ENCODE measurements around the gene PTGR1. TPM values are rescaled to one million over a fixed set of nuclear protein-coding genes. Genes with fewer than 3 reads are reported as not detected.

Gene PTGR1
- total and polyA plus RNA-seq, 2 experiments from 2014 or later = 19.1 to 24.7 TPM

- H3K4me3 ChIP-seq = no peak overlapping the region
- DNase-seq (ENCODE audit: low spot score) (no peak), ATAC-seq (no peak)
- TF ChIP-seq CREB1 (CRISPR knock-in tag; IDR thresholded peaks at IDR 0.05; ENCODE audit: low read depth) = no peak
- no peak for TF ChIP-seq EZH2phosphoT487 (IDR thresholded peaks at IDR 0.05; ENCODE audit: unreplicated experiment)
- TF ChIP-seq ZNF114 (CRISPR knock-in tag; IDR thresholded peaks at IDR 0.05) = no peak
- TF ChIP-seq EZH2 (IDR thresholded peaks at IDR 0.05; ENCODE audit: low read depth, unreplicated experiment) = no peak
- no peak for TF ChIP-seq CTCF (conservative IDR thresholded peaks at IDR 0.05; ENCODE audit: low read depth in 2 of 2)
- no peak for TF ChIP-seq STAT1 (IDR thresholded peaks at IDR 0.05; ENCODE audit: unreplicated experiment)
- TF ChIP-seq ETS1 (IDR thresholded peaks at IDR 0.05) = no peak
- no peak for TF ChIP-seq ZNF331 (CRISPR knock-in tag; IDR thresholded peaks at IDR 0.05; ENCODE audit: low read depth)
- TF ChIP-seq REST (IDR thresholded peaks at IDR 0.05; ENCODE audit: unreplicated experiment) = no peak
- TF ChIP-seq, protein P1, sequence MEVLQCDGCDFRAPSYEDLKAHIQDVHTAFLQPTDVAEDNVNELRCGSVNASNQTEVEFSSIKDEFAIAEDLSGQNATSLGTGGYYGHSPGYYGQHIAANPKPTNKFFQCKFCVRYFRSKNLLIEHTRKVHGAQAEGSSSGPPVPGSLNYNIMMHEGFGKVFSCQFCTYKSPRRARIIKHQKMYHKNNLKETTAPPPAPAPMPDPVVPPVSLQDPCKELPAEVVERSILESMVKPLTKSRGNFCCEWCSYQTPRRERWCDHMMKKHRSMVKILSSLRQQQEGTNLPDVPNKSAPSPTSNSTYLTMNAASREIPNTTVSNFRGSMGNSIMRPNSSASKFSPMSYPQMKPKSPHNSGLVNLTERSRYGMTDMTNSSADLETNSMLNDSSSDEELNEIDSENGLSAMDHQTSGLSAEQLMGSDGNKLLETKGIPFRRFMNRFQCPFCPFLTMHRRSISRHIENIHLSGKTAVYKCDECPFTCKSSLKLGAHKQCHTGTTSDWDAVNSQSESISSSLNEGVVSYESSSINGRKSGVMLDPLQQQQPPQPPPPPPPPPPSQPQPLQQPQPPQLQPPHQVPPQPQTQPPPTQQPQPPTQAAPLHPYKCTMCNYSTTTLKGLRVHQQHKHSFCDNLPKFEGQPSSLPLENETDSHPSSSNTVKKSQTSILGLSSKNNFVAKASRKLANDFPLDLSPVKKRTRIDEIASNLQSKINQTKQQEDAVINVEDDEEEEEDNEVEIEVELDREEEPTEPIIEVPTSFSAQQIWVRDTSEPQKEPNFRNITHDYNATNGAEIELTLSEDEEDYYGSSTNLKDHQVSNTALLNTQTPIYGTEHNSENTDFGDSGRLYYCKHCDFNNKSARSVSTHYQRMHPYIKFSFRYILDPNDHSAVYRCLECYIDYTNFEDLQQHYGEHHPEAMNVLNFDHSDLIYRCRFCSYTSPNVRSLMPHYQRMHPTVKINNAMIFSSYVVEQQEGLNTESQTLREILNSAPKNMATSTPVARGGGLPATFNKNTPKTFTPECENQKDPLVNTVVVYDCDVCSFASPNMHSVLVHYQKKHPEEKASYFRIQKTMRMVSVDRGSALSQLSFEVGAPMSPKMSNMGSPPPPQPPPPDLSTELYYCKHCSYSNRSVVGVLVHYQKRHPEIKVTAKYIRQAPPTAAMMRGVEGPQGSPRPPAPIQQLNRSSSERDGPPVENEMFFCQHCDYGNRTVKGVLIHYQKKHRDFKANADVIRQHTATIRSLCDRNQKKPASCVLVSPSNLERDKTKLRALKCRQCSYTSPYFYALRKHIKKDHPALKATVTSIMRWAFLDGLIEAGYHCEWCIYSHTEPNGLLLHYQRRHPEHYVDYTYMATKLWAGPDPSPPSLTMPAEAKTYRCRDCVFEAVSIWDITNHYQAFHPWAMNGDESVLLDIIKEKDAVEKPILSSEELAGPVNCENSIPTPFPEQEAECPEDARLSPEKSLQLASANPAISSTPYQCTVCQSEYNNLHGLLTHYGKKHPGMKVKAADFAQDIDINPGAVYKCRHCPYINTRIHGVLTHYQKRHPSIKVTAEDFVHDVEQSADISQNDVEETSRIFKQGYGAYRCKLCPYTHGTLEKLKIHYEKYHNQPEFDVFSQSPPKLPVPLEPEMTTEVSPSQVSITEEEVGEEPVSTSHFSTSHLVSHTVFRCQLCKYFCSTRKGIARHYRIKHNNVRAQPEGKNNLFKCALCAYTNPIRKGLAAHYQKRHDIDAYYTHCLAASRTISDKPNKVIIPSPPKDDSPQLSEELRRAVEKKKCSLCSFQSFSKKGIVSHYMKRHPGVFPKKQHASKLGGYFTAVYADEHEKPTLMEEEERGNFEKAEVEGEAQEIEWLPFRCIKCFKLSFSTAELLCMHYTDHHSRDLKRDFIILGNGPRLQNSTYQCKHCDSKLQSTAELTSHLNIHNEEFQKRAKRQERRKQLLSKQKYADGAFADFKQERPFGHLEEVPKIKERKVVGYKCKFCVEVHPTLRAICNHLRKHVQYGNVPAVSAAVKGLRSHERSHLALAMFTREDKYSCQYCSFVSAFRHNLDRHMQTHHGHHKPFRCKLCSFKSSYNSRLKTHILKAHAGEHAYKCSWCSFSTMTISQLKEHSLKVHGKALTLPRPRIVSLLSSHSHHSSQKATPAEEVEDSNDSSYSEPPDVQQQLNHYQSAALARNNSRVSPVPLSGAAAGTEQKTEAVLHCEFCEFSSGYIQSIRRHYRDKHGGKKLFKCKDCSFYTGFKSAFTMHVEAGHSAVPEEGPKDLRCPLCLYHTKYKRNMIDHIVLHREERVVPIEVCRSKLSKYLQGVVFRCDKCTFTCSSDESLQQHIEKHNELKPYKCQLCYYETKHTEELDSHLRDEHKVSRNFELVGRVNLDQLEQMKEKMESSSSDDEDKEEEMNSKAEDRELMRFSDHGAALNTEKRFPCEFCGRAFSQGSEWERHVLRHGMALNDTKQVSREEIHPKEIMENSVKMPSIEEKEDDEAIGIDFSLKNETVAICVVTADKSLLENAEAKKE (CRISPR knock-in tag; IDR thresholded peaks at IDR 0.05) = no peak
- no peak for TF ChIP-seq NANOG (IDR thresholded peaks at IDR 0.05; ENCODE audit: borderline replicate concordance)
- TF ChIP-seq JUNB (IDR thresholded peaks at IDR 0.05; ENCODE audit: unreplicated experiment) = no peak
- no peak for TF ChIP-seq POLR2AphosphoS5 (IDR thresholded peaks at IDR 0.05; ENCODE audit: low read depth)
- H3K4me2 ChIP-seq = no peak overlapping the region
- no peaks in the 10 kb centered on the region for H3K4me1 ChIP-seq (ENCODE audit: insufficient read depth)
- H3K79me2 ChIP-seq (replicated peaks; ENCODE audit: insufficient read depth) = no peaks in the 10 kb centered on the region
- no peaks in the 10 kb centered on the region for H3K9me2 ChIP-seq (ENCODE audit: insufficient read depth)
- H3K27ac ChIP-seq (ENCODE audit: low read depth) = no peak overlapping the region
- no peaks in the 10 kb centered on the region for H4K20me1 ChIP-seq (replicated peaks; ENCODE audit: insufficient read depth)
- no peaks in the 10 kb centered on the region for H3K27me3 ChIP-seq (ENCODE audit: insufficient read depth)
- 0 out of 3 replicates have a peak, but pooled peaks cover 3% of the 10 kb centered on the region for H3K36me3 Mint-ChIP-seq (ENCODE audit: low read depth)
- H2AFZ ChIP-seq = peak overlapping the region; percentile 52; the same call in 1 of the 2 replicates
- peaks cover 11% of the 10 kb centered on the region; the same call in 2 of the 3 replicates for H3K4me1 Mint-ChIP-seq
- 0 out of 3 replicates have a peak, but pooled peaks cover 5% of the 10 kb centered on the region for H3K9me3 Mint-ChIP-seq
- H3K27me3 Mint-ChIP-seq (ENCODE audit: insufficient read depth, low read depth, poor library complexity) = no peaks in the 10 kb centered on the region
- no peak overlapping the region for H3K4me3 Mint-ChIP-seq
- H3F3A ChIP-seq (replicated peaks; ENCODE audit: low read depth) = no peaks in the 10 kb centered on the region
- H3K27ac Mint-ChIP-seq = no peak overlapping the region
- no peaks in the 10 kb centered on the region for H3K36me3 ChIP-seq (ENCODE audit: insufficient read depth)
These were observed 23.2 kb upstream of the PTGR1 start for GRCh38 chr9:111622626-111623025.

All from GM23338 (cell line).